Transverse colon (tissue), 4 donors: ENCODE data around the gene CACNA2D4. TPM values are rescaled to one million over a fixed set of nuclear protein-coding genes. Genes with fewer than 3 reads are reported as not detected.

Source experiments
- DNase-seq: peaks from one replicate; pipeline ENCODE4 v3.0.0-alpha.2; 2019
- H3K27ac ChIP-seq, 4 donors: fragments of 200-600 bp; sonication (generic); 2 replicates each; pipeline ENCODE4 v1.5.1; 2016 to 2018; ENCODE audit warnings: inconsistent platforms in 4 of 4
- H3K27me3 ChIP-seq: fragments of 200-600 bp; sonication (generic); 2 replicates; pipeline ENCODE4 v1.5.1; 2017; ENCODE audit warnings: inconsistent platforms
- H3K36me3 ChIP-seq, 4 donors: fragments of 200-600 bp; sonication (generic); 2 replicates each; pipeline ENCODE4 v1.5.1; 2017 to 2019; ENCODE audit warnings: inconsistent platforms in 4 of 4
- H3K4me1 ChIP-seq, 4 donors: fragments of 200-600 bp; sonication (generic); 2 replicates each; pipeline ENCODE4 v1.5.1; 2017 to 2020; ENCODE audit warnings: inconsistent platforms in 4 of 4
- H3K4me3 ChIP-seq, 4 donors: fragments of 200-600 bp; sonication (generic); 1 replicate in 1 of 4; 2 replicates in 3 of 4; pipeline versions ENCODE4 v1.5.1 to v1.6.1; 2017 to 2019; ENCODE audit warnings: inconsistent platforms in 4 of 4
- H3K9me3 ChIP-seq, 2 donors: fragments of 200-600 bp; sonication (generic); 2 replicates each; pipeline ENCODE4 v1.5.1; 2017 to 2019; ENCODE audit warnings: inconsistent platforms in 2 of 2
- CTCF ChIP-seq, 5 experiments: fragments of 200-600 bp in 3 of 5; fragments of 450-650 bp in 2 of 5; sonication (generic) in 3 of 5; IDR thresholded peaks; 1 replicate in 2 of 5; 2 replicates in 3 of 5; pipeline ENCODE4 v1.5.1; 2016 to 2017; ENCODE audit warnings: antibody characterized with exemption in 5 of 5, inconsistent platforms in 3 of 5, mild to moderate bottlenecking in 2 of 5, moderate library complexity in 1 of 5
- EP300 ChIP-seq: sonication (generic); formaldehyde crosslinking; IDR thresholded peaks from one replicate; pipeline ENCODE4 v1.6.1; 2017; ENCODE audit warnings: antibody characterized with exemption, low read depth
- POLR2A ChIP-seq: fragments of 450-650 bp; IDR thresholded peaks from one replicate; pipeline ENCODE4 v1.6.1; 2016; ENCODE audit warnings: antibody characterized with exemption, mild to moderate bottlenecking, moderate library complexity
- POLR2AphosphoS5 ChIP-seq, 3 donors: sonication (generic); formaldehyde crosslinking; IDR thresholded peaks; one replicate each; pipeline ENCODE4 v1.6.1; 2016; ENCODE audit warnings: antibody characterized with exemption in 3 of 3
- WGBS, 2 donors: methylation state at CpG; one replicate each; pipeline ENCODE4 v1.1.5; 2018; ENCODE audit warnings: low coverage in 1 of 2; 5-methylcytosine and 5-hydroxymethylcytosine counted together
- in situ Hi-C, 4 donors: fragments of 200-750 bp; cut with MboI; loops; one replicate each; pipeline versions ENCODE4 v1.15.0 to v1.15.1; 2017; ENCODE audit warnings: low sequenced_read_pairs in 3 of 4, low pct_ligation_motif_present in 1 of 4, low pct_unique_long_range_greater_than_20kb in 1 of 4
- intact Hi-C: fragments of 100-400 bp; cut with DNase I; formaldehyde crosslinking; loops from one replicate; pipeline ENCODE4 v1.15.1; 2023; ENCODE audit warnings: low total_unique reads
- total RNA-seq, 4 donors: library from RNA; depleted of rRNA; stranded (reverse); fragments of >200 nt; gene quantifications; one replicate each; pipeline ENCODE4 v1.1.0, GENCODE V29; 2016

The CACNA2D4 gene
- total RNA-seq, 4 donors from 2014 or later: 6.5 to 22.8 (median 7.2) TPM; not detected in 1

- no peak for DNase-seq
- Histone ChIP-seq H3K4me1 (no peaks in the 10 kb centered on the region), H3K27ac (no peak overlapping the region), H3K9me3 (peaks cover 0 to 4% of the 10 kb centered on the region in 2 donors), H3K4me3 (no peak overlapping the region), H3K36me3 (no peaks in the 10 kb centered on the region), H3K27me3 (peaks cover 5% of the 10 kb centered on the region)
- TF ChIP-seq EP300 (no peak), CTCF (IDR thresholded peaks at IDR 0.05) (no peak), POLR2AphosphoS5 (IDR thresholded peaks at IDR 0.05) (no peak), POLR2A (no peak)
- intact Hi-C loops (no loop called here), in situ Hi-C loops (no loop called here)
- WGBS, 2 donors: 80 to 90% methylated on average over 4 to 5 of the region's 5 CpGs
Observed at GRCh38 chr12:1896964-1897363, 21.5 kb downstream of the CACNA2D4 start.

- TF ChIP-seq POLR2A: no peak
- no peak for TF ChIP-seq EP300
- TF ChIP-seq POLR2AphosphoS5 (IDR thresholded peaks at IDR 0.05): no peak
- no peak for TF ChIP-seq CTCF (IDR thresholded peaks at IDR 0.05)
- WGBS, 2 donors: 92% methylated on average over 1 of the region's 2 CpGs; no CpG with 5 or more reads in 1 of the 2 donors
- intact Hi-C loops: no loop called here
Observed at GRCh38 chr12:1890810-1891209, 27.6 kb downstream of the CACNA2D4 start.

GRCh38 chr12:1890119-1890703 is 28.2 kb downstream of the CACNA2D4 start:
- in situ Hi-C loops (no loop called here), intact Hi-C loops (no loop called here)
- 89% methylated on average over 5 of the region's 8 CpGs; no CpG with 5 or more reads in 1 of the 2 donors for WGBS, 2 donors
- no peak overlapping the region for H3K27ac ChIP-seq
- peaks cover 5% of the 10 kb centered on the region for H3K27me3 ChIP-seq
- no peak for DNase-seq
- no peaks in the 10 kb centered on the region for H3K36me3 ChIP-seq
- no peak overlapping the region for H3K4me3 ChIP-seq
- TF ChIP-seq EP300 (no peak), CTCF (IDR thresholded peaks at IDR 0.05) (no peak), POLR2A (no peak), POLR2AphosphoS5 (IDR thresholded peaks at IDR 0.05) (no peak)
- peaks cover 0 to 9% of the 10 kb centered on the region in 2 donors for H3K9me3 ChIP-seq
- no peaks in the 10 kb centered on the region for H3K4me1 ChIP-seq

More at GRCh38 chr12:1890810-1891209, 27.6 kb downstream of the CACNA2D4 start:
- peaks cover 5% of the 10 kb centered on the region for H3K27me3 ChIP-seq
- peaks cover 0 to 9% of the 10 kb centered on the region in 2 donors for H3K9me3 ChIP-seq
- no peaks in the 10 kb centered on the region for H3K4me1 ChIP-seq
- DNase-seq: no peak
- in situ Hi-C loops: no loop called here
- H3K36me3 ChIP-seq: no peaks in the 10 kb centered on the region
- H3K27ac ChIP-seq: no peak overlapping the region
- no peak overlapping the region for H3K4me3 ChIP-seq

GRCh38 chr12:1888923-1889322 is 29.5 kb downstream of the CACNA2D4 start:
- no peak overlapping the region for H3K4me3 ChIP-seq
- in situ Hi-C loops: no loop called here
- intact Hi-C loops: no loop called here
- peaks cover 0 to 9% of the 10 kb centered on the region in 2 donors for H3K9me3 ChIP-seq
- no peak overlapping the region for H3K27ac ChIP-seq
- peaks cover 5% of the 10 kb centered on the region for H3K27me3 ChIP-seq
- H3K36me3 ChIP-seq: no peaks in the 10 kb centered on the region
- no peak for DNase-seq
- no peaks in the 10 kb centered on the region for H3K4me1 ChIP-seq
- TF ChIP-seq POLR2AphosphoS5 (IDR thresholded peaks at IDR 0.05) (no peak), CTCF (IDR thresholded peaks at IDR 0.05) (no peak), EP300 (no peak), POLR2A (no peak)
- WGBS, 2 donors: 70 to 79% methylated on average over 3 of the region's 3 CpGs
